Stimulated activated CD8-positive, alpha-beta memory T cell treated with anti-CD3 and anti-CD28 coated beads, Interleukin-12 subunit alpha, Interleukin-12 subunit beta, amount 100 ng/mL, for 4 hours (primary cell): Measurements from ENCODE around the gene C10orf143.

Experiments used
- DNase-seq: peaks from one replicate; pipeline ENCODE4 v3.0.0-alpha.2; 2020; ENCODE audit warnings: low read depth

The C10orf143 gene

DNA sequence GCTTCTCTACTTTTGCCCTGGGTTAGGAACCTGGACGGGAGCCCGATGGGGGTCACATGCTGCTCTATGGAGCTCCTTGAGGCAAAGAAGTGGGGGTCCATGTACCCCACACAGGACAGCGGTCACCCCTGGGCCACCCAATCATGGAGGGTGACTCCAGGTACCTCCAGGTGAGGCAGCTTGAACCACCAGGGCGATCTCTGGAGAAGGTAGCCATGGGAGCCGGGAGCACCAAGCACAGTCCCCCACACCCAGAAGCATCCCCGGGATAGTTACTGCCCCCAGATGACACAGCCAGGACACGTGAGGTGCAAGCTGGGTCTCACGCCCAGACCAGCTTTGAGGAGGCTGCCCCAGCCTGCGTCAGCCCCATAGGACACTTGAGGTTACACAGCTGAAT, 58.4 kb downstream of the C10orf143 start:
- no peak for DNase-seq

DNA sequence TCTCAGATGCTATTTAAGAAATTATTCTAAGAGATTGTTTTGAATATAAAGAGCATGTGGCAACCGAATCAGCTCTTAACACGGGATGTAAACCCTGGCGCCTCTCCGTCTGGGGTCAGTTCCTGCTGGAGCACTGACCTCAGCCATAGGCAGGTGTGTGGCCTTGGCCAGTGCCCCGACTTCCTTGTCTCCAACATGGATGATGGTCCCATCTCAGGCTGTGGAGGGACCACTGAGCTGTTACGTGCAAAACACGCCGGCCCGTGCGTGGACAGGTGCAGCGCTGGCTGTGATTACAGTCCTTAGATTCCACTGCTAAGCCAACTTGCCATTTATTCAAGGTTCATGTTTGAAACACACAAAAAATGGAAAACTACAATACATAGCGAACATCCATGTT, 59.9 kb downstream of the C10orf143 start:
- no peak for DNase-seq

DNA sequence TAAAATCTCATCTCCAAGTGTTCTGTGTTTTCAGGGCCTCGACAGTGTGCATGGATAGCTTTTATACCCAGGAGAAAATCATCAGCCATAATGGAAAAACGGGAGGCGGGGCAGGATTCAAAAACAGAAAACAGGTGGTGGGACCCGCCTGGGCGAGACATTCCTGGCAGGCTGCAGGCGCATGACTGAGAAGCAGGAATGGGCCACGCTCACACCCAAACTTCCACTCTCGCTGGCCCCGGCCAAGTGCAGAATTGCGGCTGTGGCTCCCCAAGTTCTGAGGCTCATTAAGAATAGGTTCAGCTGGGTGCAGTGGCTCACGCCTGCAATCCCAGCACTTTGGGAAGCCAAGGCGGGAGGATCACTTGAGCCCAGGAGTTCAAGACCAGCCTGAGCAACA, 60.6 kb downstream of the C10orf143 start:
- no peak for DNase-seq

DNA sequence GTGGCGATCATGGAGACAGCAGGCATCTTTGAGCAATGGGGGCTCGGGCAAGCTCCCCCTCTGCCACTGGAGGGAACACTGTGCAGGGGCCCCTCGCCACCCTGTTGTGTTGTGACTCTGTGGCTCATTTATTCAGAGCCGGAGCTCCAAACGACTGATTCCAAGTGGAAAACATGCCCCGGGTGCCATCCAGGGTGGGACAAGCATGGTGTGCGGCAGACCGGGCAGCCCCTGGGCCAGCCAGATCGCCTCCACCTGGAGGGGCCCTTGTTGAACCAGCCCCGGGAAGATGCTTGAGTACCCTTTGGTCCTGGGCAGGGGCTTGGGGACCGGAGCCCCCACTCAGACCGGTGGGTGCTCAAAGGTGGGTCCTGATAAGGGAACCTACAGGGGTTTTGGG, 61.4 kb downstream of the C10orf143 start:
- no peak for DNase-seq

DNA sequence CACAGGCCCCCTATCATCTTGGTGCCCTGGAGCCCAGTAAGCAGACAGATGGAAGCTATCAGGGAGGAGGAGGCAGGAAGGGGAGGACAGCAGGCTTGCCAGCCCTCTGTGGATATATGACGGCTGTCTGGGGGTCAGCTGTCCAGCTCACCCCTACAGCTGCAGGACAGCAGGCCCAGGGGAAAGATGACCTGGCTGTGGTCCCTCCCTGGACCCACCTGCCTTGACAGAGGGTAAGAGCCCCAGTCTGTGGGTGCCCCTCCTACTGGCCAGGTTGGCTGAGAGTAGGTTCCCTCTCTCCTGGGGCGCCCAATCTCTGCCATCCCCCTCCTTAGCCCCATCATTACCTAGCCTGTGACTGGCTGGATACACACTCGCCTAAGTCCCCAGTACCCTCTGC, 62.5 kb downstream of the C10orf143 start:
- DNase-seq, result no peak

DNA sequence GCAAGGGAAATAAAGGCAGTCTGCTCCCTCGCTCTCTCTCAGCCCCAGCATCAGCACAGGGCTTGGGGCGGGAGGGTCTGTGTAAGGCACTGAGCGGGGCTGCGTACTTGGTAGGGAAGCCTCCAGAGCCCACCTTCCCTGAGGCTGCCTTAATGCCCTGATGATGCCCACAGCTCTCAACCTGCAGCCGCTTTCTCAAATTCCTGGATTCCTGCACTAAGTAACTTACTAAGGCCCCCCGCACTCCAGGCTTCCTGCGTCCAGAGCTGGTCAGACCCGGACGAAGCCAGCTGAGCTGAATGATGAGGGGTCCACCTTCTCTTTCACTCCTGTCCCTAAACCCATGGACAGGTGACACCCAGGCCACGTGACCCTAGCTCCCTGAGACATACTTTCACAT, 63.3 kb downstream of the C10orf143 start:
- DNase-seq, result no peak

DNA sequence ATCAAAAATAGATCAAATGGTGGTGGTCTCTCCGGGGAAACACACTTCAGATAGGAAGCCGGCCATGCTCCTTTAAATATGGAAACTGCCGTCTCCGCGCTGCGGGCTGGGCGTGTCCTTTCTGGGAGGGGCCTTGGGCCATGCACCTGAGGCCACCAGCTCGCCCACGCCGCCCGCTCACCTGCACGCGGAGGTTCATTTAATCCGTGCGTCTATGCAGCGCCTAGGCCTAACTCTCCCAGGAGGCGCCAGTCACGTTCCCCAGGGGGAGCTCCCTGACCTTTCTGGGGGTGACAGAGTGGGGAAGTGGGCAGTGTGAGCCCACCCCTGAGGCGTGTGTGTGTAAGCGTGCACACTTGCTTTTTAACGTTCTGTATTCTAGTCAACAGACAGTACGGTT, 64.0 kb downstream of the C10orf143 start:
- DNase-seq, result no peak

DNA sequence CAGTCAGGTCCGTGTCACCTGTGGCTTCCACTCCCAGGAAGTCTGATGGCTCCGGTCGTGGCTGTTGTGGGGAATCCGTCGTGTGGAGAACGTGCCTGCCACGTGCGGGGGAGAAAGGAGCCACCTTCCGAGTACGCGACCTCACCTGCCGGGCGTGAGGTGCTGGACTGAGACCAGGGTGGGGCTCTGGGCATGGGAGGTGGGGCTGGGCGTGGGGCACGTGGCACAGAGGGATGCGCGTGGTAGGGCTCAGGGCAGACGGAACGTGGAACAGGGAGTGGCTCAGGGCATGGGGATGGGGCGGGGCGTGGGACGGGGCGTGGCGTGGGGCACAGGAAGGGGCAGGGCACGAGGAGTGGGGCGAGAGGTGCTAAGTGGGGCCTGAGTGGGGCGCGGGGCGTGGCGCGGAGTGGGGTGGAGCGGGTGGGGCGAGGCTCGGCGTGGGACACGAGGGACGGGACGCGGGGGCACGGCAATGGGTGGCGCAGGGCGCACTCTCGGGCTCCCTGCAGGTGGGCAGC, 64.8 kb downstream of the C10orf143 start:
- DNase-seq, result no peak

DNA sequence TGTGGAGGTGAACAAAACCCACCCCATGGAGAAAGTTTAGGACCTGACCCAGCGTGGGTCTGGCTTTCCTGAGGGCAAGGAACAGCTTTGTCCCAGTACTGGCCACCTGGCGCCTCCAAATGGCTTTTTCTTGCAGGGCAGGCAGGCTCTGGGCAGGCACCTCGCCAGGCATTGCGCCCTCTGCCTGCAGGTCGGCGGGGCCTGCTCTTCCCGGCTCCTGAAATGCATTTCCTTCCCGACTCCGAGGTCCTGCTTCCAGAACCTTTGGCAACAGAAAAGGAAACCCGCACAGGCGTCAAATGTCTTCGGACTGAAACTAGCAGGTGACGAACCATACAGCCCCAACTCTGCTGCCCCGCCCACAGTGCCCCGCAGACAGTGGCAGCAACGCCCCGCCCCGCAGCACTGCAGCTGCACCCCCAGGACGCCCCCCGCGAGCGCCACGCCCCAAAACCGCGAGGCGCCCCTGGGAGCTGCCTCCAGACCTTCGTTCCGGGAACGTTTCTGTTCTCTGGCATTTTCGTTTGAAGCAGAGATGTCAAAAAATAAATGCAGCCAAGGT, 65.5 kb downstream of the C10orf143 start:
- no peak for DNase-seq

DNA sequence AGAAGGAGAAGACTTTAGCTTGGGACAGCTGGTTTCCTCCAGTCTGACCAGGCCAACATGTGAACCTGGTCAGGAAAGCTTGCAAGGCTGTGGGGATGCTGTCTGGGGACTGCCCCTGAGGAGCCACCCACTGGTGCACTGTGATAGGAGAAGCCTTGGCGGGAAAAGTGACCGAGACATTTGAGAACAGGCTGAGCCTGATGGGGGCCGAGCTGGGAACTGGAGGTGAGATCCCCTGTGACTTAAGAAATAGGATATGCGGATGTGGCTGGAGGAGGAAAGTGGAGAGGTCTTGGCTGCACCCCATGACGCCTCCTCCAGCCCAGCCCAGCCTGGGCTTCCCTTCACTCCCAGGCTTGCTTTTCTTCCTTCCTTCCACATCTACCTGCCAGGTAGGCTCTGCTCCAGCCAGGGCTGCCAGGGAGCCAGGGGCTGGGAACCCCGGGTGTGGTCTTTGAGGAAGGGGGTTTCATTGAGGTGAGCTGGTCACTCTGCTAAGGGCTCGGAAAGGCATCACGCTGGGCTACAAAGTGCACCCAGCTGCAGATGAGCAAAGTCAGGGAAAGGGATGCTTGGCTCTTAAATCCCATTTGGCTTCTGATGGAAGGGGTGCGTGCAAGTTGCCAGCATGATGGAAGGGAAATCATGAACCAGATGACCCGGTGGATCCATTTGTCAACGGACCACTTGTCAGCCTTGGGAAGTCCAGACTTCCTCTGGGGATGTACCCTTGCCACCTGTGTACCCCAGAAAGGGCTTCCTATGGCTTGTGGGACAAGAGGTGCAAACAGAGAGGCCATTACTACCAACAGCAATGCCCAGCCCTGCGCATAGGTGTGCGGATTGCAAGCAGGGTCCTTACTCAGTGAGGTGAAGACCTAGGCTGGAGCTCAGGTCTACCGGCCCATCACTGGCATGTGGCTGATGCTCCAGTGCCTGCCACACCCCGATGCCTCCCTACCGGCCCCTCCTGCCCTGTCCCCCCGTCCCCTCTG, 66.3 kb downstream of the C10orf143 start:
- no peak for DNase-seq

DNA sequence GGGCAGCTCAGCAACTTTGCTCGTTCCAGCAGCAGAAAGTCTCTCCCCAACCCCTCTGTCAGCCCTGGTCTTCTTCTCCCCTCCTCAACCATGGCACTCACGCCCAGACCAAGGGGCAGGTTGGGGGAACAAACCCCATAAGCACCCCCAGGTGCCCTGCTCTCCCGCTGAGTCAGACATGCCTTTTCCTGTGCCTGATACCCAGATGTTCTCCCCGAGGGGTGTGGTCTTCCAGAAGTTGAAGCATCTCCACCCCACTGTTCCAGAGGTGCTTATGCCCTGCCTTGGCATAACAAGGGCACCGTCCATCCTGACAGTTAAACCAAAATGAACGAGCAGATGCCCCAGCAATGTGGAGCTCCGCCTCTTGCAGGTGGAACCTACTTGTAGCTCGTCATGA, 67.1 kb downstream of the C10orf143 start:
- no peak for DNase-seq

DNA sequence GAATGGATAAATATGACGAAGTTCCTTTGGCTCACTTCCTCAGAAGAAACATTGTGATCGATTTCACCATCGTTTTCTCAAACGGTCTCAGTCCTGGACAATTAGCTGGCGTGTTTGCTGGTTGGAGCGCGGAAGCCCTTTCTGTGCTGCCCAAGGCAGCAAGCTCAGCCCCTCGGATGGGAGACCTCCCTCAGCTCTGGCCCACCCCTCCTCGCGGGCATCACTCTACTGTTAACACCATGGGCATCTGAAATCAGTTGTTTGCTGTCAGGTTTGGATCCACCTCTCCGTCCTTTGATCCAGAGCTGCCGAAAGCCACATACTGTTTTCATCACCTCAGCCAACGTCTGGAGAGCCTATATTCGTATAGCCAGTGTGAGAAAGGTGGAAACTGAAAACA, 68.2 kb downstream of the C10orf143 start:
- no peak for DNase-seq

DNA sequence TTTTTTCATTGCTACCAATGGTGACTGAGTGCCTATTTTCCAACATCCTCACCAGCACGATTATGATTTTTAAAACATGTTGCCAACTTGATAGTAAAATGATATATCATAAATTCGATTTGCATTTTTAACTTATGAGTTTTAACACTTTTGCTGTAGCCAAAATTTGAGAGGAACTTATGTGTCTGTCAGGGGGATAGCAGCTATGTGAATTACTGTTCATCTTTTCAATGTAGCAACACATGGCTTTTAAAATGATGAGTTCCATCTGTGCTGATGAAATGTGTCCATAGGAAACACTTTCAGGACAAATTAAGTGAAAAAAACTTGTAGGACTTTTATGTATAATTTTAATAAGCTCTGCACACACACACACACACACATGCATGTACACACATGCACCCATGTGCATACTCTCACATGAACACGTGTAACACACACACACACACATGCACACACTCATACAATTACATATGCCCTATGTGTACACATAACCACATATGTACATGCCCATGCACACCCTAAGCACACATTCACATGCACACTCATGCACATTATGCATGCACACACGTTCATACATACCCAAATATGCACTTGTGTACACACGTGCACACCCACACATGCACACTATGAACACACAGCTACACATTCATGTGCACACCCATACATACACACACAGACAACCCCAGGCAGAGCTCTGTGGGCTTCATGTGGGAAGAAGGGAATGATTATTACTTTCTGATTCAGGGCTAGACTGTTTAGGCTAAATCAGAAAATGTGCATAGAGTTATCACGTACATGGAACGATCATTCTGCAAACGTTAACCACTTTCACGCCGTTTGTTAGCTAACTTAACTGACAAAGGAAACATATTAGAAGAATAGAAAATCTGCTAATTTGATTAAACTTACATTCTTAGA, 68.9 kb downstream of the C10orf143 start:
- DNase-seq, result no peak

DNA sequence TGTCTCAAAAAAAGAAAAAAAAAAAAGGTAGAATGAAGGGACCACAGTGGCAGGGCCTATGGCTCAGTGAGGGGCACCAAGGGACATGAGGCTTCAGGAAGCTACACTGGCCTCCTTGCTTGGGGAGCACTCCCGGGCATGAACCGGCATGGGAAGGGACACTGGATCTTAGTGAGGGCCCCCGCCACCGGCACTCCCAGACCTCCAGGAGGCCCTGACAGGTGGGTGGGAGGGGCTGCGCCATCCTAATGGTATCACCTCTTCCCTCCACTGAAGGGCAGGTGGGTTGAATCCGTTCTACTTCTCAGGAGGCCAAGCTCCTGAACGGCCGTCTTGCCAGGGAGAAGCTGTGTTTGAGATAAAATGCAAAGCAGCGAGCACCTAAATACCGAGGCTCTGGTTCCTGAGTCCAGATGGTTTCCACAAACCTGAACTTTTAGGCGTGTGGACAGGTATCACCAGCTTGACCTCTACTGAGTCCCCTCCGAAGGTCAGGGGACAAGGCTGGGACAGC, 69.8 kb downstream of the C10orf143 start:
- DNase-seq, result no peak

DNA sequence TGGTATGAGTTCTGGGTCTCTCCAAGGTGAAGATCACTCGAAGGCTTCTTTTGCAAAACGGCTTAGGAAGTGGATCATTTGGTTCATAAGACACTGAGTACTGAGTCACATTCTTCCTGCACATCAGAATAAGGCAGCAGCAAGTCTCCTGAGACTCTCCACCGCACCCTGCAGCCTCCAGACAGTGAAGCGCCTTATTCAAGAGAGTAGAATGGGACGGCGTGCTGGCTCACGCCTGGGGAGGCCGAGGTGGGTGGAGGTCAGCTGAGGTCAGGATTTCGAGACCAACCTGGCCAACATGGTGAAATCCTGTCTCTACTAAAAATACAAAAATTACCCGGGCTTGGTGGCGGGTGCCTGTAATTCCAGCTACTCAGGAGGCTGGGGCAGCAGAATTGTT, 70.3 kb downstream of the C10orf143 start:
- DNase-seq, result no peak

DNA sequence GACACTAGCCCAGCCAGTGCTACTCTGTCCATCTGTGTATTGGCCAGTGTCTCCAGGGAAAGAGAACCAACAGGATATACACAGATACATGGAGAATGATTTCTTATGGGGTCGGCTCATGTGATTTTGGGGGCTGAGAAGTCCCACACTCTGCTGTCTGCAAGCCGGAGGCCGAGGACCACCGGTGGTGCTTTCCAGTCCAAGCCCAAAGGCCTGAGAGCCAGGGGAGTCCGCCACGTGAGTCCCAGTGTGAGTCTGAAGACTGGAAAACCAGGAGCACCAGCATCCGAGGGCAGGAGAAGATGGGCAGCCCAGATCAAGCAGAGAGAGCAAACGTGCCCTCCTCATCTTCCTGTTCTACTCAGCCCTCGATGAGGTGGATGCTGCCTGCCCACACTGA, 71.5 kb downstream of the C10orf143 start:
- DNase-seq, result no peak

DNA sequence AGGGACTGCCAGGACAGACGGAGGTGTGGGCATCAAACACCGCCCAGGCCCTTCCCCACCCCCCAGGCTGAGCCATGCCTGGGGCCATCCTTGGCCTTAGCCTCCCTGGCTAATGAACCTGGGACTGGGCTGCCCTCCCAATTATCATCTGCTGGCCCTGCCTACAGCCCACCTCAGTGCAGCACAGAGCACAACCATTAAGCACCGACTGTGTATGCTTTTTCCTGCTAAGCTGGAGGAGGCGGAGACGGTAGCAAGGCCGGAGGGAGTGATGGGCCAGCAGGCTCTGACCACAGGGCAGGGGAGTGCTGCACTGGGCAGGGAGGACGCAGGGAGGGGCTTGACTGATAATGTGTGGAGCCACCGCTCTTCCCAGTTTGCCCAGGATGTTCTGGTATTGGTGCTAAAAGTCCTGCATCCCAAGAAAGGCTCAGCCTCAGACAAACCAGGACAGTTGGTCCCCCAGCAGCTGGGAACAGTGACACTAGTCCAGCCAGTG, 72.0 kb downstream of the C10orf143 start:
- no peak for DNase-seq

DNA sequence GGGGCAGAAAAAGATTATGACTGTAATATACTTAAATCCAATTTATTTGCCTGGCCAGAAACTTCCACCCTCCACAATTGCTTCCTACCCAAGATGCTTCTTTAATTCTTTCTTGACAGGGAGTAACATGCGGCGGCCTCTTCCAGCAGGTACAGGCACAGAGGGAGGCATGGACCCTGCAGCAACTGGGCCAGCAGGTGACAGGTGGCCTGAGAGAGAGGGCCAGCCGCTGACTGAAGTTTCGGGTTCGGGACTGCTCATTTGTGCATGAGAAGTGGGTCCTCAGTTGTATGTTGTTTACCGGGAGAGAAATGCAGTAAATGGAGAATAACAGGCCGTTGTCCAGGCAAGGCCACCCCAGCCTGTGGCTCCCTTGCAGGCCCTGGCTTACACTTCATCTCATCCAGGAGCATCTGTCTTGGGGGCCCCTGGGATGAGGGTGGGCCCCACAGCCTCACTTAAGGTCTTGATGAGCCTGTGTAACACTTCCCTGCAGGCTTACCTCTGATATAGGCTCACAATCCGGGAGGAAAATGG, 72.5 kb downstream of the C10orf143 start:
- DNase-seq, result no peak

DNA sequence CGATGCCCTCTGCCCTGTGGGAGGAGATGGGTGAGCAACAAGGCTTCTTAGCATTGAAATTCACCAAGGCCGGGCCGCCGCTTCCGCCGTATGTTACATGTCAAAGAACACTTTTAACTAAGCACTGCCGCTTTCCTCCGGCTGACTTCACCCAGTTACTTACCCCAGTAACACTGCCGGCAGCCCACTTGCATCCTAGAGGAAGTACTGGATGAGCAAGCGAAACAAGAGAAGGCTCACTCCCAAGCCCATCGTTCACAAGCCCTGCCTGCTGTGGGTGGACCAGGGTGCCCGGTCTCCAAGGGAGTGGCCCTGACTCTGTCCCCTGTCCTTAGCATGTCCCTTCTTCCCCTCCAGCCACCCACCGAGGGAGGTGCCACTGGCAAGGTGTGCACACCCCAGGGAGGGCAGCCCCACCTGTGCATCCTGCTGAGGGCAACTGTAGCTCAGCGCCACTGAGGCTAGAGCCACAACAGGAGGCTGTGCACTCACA, 73.4 kb downstream of the C10orf143 start:
- DNase-seq, result no peak

DNA sequence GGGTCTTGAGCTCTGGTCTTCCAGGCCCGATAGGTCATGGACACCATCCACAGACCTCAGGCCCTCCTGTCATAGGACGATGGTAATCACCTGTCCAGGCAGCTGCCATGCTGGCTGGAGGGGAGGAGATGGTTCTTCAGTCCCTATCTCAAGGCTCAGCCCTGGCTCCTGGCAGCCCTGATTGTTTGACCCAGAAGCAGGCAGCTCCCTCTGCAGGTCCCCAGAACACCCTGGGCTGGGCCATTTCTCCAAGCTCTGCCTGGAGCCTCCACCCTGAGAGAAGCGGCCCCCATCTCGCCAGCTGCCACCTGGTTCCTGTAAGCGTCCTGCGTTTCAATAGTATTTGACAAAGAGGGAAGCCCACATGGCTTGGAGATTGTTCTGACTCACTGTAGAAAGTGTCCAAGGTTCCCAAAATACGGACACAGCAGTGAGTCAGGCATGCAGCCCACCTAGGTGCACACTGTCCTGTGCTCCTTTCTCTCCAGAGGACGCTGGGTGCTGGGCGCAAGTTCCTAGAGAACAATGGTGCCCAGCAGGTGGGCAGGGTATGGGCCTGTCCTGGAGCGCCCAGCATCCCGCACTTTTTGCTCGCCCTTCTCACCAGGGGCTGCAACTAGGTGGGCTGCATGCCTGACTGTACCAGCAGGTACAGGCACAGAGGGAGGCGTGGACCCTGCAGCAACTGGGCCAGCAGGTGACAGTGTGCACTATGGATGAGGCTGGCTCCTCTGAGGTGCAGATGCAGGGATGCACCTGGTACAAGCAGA, 74.1 kb downstream of the C10orf143 start:
- DNase-seq, result no peak

DNA sequence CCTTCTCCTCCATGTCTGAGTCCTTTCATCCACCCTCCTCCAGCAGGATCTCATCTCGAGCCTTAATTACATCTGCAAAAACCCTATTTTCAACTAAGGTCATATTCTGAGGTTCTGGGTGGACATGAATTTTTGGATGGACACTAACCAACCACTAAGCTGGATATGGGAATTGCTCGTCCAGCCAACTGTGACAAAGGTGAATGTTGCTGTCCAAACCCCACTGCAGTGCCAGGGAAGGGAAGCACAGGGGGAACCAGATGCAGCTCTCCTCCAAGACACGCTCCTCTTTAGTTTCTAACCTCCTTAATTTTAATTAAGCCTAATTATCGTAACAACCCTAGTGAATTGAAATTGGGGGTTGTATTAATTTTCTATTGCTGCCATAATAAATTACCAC, 81.4 kb downstream of the C10orf143 start:
- no peak for DNase-seq
